HG02623 (cell line): ENCODE data around the gene TMCC1.
A peak's percentile ranks its signal among the peaks of the same experiment; 100 is the strongest.

ENCODE experiments used
- ATAC-seq: cut with Tn5 transposase; IDR thresholded peaks from one replicate; pipeline ENCODE4 v1.9.1; 2021; ENCODE audit warnings: moderate library complexity; ENCODE audit not compliant: unreplicated experiment

TMCC1 gene

GRCh38 chr3:129626744-129627349 lies 266.7 kb downstream of the TMCC1 start:
- peak; percentile 93 for ATAC-seq

- no peak for ATAC-seq
Observed at GRCh38 chr3:129625072-129625874, 268.2 kb downstream of the TMCC1 start.

- ATAC-seq = no peak
Observed at GRCh38 chr3:129624347-129625071, 269.0 kb downstream of the TMCC1 start.

- no peak for ATAC-seq
Observed at GRCh38 chr3:129623447-129624118, 269.9 kb downstream of the TMCC1 start.

GRCh38 chr3:129622933-129623332 lies 270.6 kb downstream of the TMCC1 start:
- no peak for ATAC-seq

- no peak for ATAC-seq
Observed at GRCh38 chr3:129622226-129622874, 271.2 kb downstream of the TMCC1 start.

GRCh38 chr3:129621626-129622225 lies 271.8 kb downstream of the TMCC1 start:
- no peak for ATAC-seq

- no peak for ATAC-seq
Observed at GRCh38 chr3:129620828-129621559, 272.5 kb downstream of the TMCC1 start.

GRCh38 chr3:129619726-129620162 lies 273.8 kb downstream of the TMCC1 start:
- no peak for ATAC-seq

GRCh38 chr3:129618901-129619671 lies 274.4 kb downstream of the TMCC1 start:
- no peak for ATAC-seq

- no peak for ATAC-seq
Observed at GRCh38 chr3:129618186-129618820, 275.2 kb downstream of the TMCC1 start.

- no peak for ATAC-seq
Observed at GRCh38 chr3:129617381-129618185, 275.9 kb downstream of the TMCC1 start.

- no peak for ATAC-seq
Observed at GRCh38 chr3:129616713-129617112, 276.8 kb downstream of the TMCC1 start.

- no peak for ATAC-seq
Observed at GRCh38 chr3:129616291-129616690, 277.2 kb downstream of the TMCC1 start.

- no peak for ATAC-seq
Observed at GRCh38 chr3:129615751-129616281, 277.7 kb downstream of the TMCC1 start.

- ATAC-seq = no peak
Observed at GRCh38 chr3:129614927-129615363, 278.6 kb downstream of the TMCC1 start.

- ATAC-seq = no peak
Observed at GRCh38 chr3:129614435-129614834, 279.1 kb downstream of the TMCC1 start.
